ENCODE measurements around the gene SLIT3. TPM values are rescaled to one million over a fixed set of nuclear protein-coding genes. Genes with fewer than 3 reads are reported as not detected.

Gene SLIT3
- total RNA-seq, 6 donors from 2014 or later, result 10.8 to 57.3 (median 32.2) TPM

GRCh38 chr5:169341556-169341955, 40.6 kb upstream of the SLIT3 start:
- Histone ChIP-seq H3K27me3 (no peaks in the 10 kb centered on the region), H3K4me3 (no peak overlapping the region), H3K9me3 (no peaks in the 10 kb centered on the region), H3K4me1 (no peaks in the 10 kb centered on the region), H3K27ac (no peak overlapping the region), H3K36me3 (no peaks in the 10 kb centered on the region)
- ATAC-seq (ENCODE audit: low FRiP score in 2 of 2), result no peak
- no peak for DNase-seq
- no peak for TF ChIP-seq CTCF (IDR thresholded peaks at IDR 0.05)
- no peak for TF ChIP-seq POLR2AphosphoS5 (IDR thresholded peaks at IDR 0.05)
- no peak for TF ChIP-seq EP300 (IDR thresholded peaks at IDR 0.05)
- no peak for TF ChIP-seq POLR2A (IDR thresholded peaks at IDR 0.05)

GRCh38 chr5:169339869-169340268, 38.9 kb upstream of the SLIT3 start:
- no peak for ATAC-seq (ENCODE audit: low FRiP score in 2 of 2)
- no peak for TF ChIP-seq POLR2AphosphoS5 (IDR thresholded peaks at IDR 0.05)
- no peak for TF ChIP-seq EP300 (IDR thresholded peaks at IDR 0.05)
- TF ChIP-seq CTCF (IDR thresholded peaks at IDR 0.05), result no peak
- TF ChIP-seq POLR2A (IDR thresholded peaks at IDR 0.05), result no peak
- Histone ChIP-seq H3K4me1 (no peaks in the 10 kb centered on the region), H3K27ac (no peak overlapping the region), H3K36me3 (no peaks in the 10 kb centered on the region), H3K27me3 (no peaks in the 10 kb centered on the region), H3K4me3 (no peak overlapping the region), H3K9me3 (no peaks in the 10 kb centered on the region)
- DNase-seq, result no peak
- 76 to 82% methylated on average over 2 of the region's 2 CpGs for WGBS, 2 donors

GRCh38 chr5:169336242-169336641, 35.3 kb upstream of the SLIT3 start:
- DNase-seq (no peak), ATAC-seq (ENCODE audit: low FRiP score in 2 of 2) (no peak)
- TF ChIP-seq POLR2A (IDR thresholded peaks at IDR 0.05) (no peak), EP300 (IDR thresholded peaks at IDR 0.05) (no peak), POLR2AphosphoS5 (IDR thresholded peaks at IDR 0.05) (no peak), CTCF (IDR thresholded peaks at IDR 0.05) (no peak)
- no peaks in the 10 kb centered on the region for H3K36me3 ChIP-seq
- H3K27me3 ChIP-seq, result no peaks in the 10 kb centered on the region
- H3K4me1 ChIP-seq, result no peaks in the 10 kb centered on the region
- H3K27ac ChIP-seq, result no peak overlapping the region
- 47 to 65% methylated on average over 2 of the region's 2 CpGs for WGBS, 2 donors
- no peaks in the 10 kb centered on the region for H3K9me3 ChIP-seq
- H3K4me3 ChIP-seq, result no peak overlapping the region

GRCh38 chr5:169335806-169336205, 34.9 kb upstream of the SLIT3 start:
- Histone ChIP-seq H3K9me3 (no peaks in the 10 kb centered on the region), H3K36me3 (no peaks in the 10 kb centered on the region), H3K4me1 (no peaks in the 10 kb centered on the region), H3K27me3 (no peaks in the 10 kb centered on the region), H3K4me3 (no peak overlapping the region), H3K27ac (no peak overlapping the region)
- no peak for ATAC-seq (ENCODE audit: low FRiP score in 2 of 2)
- WGBS, 2 donors, result 57 to 77% methylated on average over 2 of the region's 2 CpGs
- DNase-seq, result no peak
- TF ChIP-seq EP300 (IDR thresholded peaks at IDR 0.05) (no peak), CTCF (IDR thresholded peaks at IDR 0.05) (no peak), POLR2AphosphoS5 (IDR thresholded peaks at IDR 0.05) (no peak), POLR2A (IDR thresholded peaks at IDR 0.05) (no peak)

GRCh38 chr5:169333518-169333917, 32.6 kb upstream of the SLIT3 start:
- H3K9me3 ChIP-seq, result no peaks in the 10 kb centered on the region
- H3K27ac ChIP-seq, result no peak overlapping the region
- no peaks in the 10 kb centered on the region for H3K36me3 ChIP-seq
- 79 to 87% methylated on average over 6 of the region's 6 CpGs for WGBS, 2 donors
- no peaks in the 10 kb centered on the region for H3K27me3 ChIP-seq
- no peak overlapping the region for H3K4me3 ChIP-seq
- no peaks in the 10 kb centered on the region for H3K4me1 ChIP-seq
- TF ChIP-seq POLR2A (IDR thresholded peaks at IDR 0.05), result no peak
- no peak for TF ChIP-seq EP300 (IDR thresholded peaks at IDR 0.05)
- TF ChIP-seq CTCF (IDR thresholded peaks at IDR 0.05), result no peak
- TF ChIP-seq POLR2AphosphoS5 (IDR thresholded peaks at IDR 0.05), result no peak
- no peak for DNase-seq
- no peak for ATAC-seq (ENCODE audit: low FRiP score in 2 of 2)
